ENCODE results near the gene PRKG1. TPM values are rescaled to one million over a fixed set of nuclear protein-coding genes. Genes with fewer than 3 reads are reported as not detected.

PRKG1 gene
- total RNA-seq, 6 experiments from 2014 or later, result 1.1 to 2.0 (median 1.3) TPM

- H3K27me3 ChIP-seq, result no peaks in the 10 kb centered on the region
- WGBS (ENCODE audit: insufficient coverage, low coverage, low lambda C conversion rate, missing lambda C conversion rate), result 52% methylated on average over 3 of the region's 3 CpGs
- TF ChIP-seq, protein P1, sequence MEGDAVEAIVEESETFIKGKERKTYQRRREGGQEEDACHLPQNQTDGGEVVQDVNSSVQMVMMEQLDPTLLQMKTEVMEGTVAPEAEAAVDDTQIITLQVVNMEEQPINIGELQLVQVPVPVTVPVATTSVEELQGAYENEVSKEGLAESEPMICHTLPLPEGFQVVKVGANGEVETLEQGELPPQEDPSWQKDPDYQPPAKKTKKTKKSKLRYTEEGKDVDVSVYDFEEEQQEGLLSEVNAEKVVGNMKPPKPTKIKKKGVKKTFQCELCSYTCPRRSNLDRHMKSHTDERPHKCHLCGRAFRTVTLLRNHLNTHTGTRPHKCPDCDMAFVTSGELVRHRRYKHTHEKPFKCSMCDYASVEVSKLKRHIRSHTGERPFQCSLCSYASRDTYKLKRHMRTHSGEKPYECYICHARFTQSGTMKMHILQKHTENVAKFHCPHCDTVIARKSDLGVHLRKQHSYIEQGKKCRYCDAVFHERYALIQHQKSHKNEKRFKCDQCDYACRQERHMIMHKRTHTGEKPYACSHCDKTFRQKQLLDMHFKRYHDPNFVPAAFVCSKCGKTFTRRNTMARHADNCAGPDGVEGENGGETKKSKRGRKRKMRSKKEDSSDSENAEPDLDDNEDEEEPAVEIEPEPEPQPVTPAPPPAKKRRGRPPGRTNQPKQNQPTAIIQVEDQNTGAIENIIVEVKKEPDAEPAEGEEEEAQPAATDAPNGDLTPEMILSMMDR (IDR thresholded peaks at IDR 0.05), result no peak
- no peak for TF ChIP-seq POLR2A (IDR thresholded peaks at IDR 0.05)
These were observed 714.0 kb downstream of the PRKG1 start for GRCh38 chr10:51788273-51788672.

DNA sequence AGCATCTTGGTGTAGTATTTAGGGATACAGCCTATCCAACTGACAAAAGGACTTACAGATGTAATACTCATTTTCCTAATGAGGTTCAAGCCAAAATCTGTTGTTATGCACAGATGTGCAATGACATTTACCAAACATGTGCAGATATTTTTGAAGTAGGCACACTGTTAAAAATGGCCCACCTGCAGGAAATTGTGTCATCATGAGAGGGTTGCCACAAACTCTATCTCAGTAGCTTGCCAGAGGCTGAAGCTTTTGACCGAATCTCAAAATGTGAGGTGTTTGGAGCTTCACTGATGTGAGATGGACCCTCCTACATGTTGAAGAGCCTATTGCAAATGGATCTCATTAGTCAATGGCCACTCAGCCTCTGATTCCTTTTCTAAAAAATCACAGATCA is 714.8 kb downstream of the PRKG1 start:
- Histone ChIP-seq H3K9me3 (no peaks in the 10 kb centered on the region), H3K27ac (no peak overlapping the region), H3K4me1 (no peaks in the 10 kb centered on the region), H3K27me3 (no peaks in the 10 kb centered on the region), H3K4me3 (no peak overlapping the region), H3K36me3 (no peaks in the 10 kb centered on the region)
- no peak for DNase-seq
- no peak for TF ChIP-seq POLR2A (IDR thresholded peaks at IDR 0.05)
- TF ChIP-seq, protein P1 (IDR thresholded peaks at IDR 0.05), result no peak
- ATAC-seq, result no peak
- intact Hi-C loops (cut with DNase I), result no loop called here
- WGBS (ENCODE audit: insufficient coverage, low coverage, low lambda C conversion rate, missing lambda C conversion rate), result no CpG with 5 or more reads among the region's 1 CpG

More at GRCh38 chr10:51788273-51788672, 714.0 kb downstream of the PRKG1 start:
- ATAC-seq (no peak), DNase-seq (no peak)
- Histone ChIP-seq H3K36me3 (no peaks in the 10 kb centered on the region), H3K4me3 (no peak overlapping the region), H3K4me1 (no peaks in the 10 kb centered on the region), H3K9me3 (no peaks in the 10 kb centered on the region), H3K27ac (no peak overlapping the region)
- intact Hi-C loops (cut with DNase I), result no loop called here

- no peak overlapping the region for H3K27ac ChIP-seq
- ATAC-seq (no peak), DNase-seq (no peak)
- intact Hi-C loops (cut with DNase I), result no loop called here
- H3K4me1 ChIP-seq, result no peaks in the 10 kb centered on the region
- H3K27me3 ChIP-seq, result no peaks in the 10 kb centered on the region
- no peak overlapping the region for H3K4me3 ChIP-seq
- WGBS (ENCODE audit: insufficient coverage, low coverage, low lambda C conversion rate, missing lambda C conversion rate), result 59% methylated on average over 2 of the region's 4 CpGs
- TF ChIP-seq, protein P1 (IDR thresholded peaks at IDR 0.05), result no peak
- no peak for TF ChIP-seq POLR2A (IDR thresholded peaks at IDR 0.05)
- H3K9me3 ChIP-seq, result no peaks in the 10 kb centered on the region
- no peaks in the 10 kb centered on the region for H3K36me3 ChIP-seq
These were observed 715.6 kb downstream of the PRKG1 start for GRCh38 chr10:51789903-51790302.

DNA sequence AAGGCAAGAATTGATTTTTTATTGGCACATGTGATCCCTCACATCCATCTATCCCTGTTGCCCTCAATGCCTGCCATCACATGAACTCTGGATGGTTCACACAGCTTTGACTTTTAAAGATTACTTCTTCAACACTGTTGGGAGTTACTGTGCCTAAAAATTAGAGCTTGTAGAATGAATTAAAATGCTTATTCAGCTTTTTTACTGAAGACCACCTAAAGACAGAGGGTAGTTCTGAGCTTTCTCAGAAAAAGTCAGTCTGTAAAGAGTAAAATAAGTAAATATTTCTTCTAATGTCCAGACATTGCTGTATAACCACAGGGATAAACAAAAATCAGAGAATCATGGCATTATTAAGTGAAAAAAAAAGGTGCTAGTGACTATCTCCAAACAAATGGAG is 718.4 kb downstream of the PRKG1 start:
- ATAC-seq, result no peak
- Histone ChIP-seq H3K4me1 (no peaks in the 10 kb centered on the region), H3K9me3 (no peaks in the 10 kb centered on the region), H3K27me3 (no peaks in the 10 kb centered on the region), H3K36me3 (no peaks in the 10 kb centered on the region), H3K4me3 (no peak overlapping the region), H3K27ac (no peak overlapping the region)
- no peak for DNase-seq
- intact Hi-C loops (cut with DNase I), result no loop called here
- no peak for TF ChIP-seq POLR2A (IDR thresholded peaks at IDR 0.05)
- TF ChIP-seq, protein P1 (IDR thresholded peaks at IDR 0.05), result no peak

- Histone ChIP-seq H3K27me3 (peaks cover 0 to 4% of the 10 kb centered on the region in 2 donors), H3K4me1 (no peaks in the 10 kb centered on the region), H3K36me3 (no peaks in the 10 kb centered on the region), H3K4me3 (no peak overlapping the region), H3K27ac (no peak overlapping the region), H3K9me3 (no peaks in the 10 kb centered on the region)
- intact Hi-C loops (cut with DNase I), result no loop called here
- WGBS (ENCODE audit: insufficient coverage, low coverage, low lambda C conversion rate, missing lambda C conversion rate), result 46% methylated on average over 3 of the region's 3 CpGs
- DNase-seq (no peak), ATAC-seq (no peak)
- TF ChIP-seq POLR2A (IDR thresholded peaks at IDR 0.05), result no peak
- TF ChIP-seq, protein P1 (IDR thresholded peaks at IDR 0.05), result no peak
These were observed 725.8 kb downstream of the PRKG1 start for GRCh38 chr10:51800121-51800520.
